A549 (cell line): ENCODE results near the gene MTARC1. TPM values are rescaled to one million over a fixed set of nuclear protein-coding genes. Genes with fewer than 3 reads are reported as not detected.

ENCODE experiments used
- ATAC-seq, 2 experiments: fragments of 200-7000 bp in 1 of 2; fragments of >200 bp in 1 of 2; cut with Nextera tagmentation in 1 of 2; cut with Tn5 transposase in 1 of 2; 3 replicates each; pipeline versions ENCODE4 v1.8.0 to v1.9.1; 2018 to 2020; ENCODE audit warnings: mild to moderate bottlenecking in 1 of 2, moderate library complexity in 1 of 2
- CTCF ChIA-PET: fragments of 300-600 bp; sonication (Branson Sonifier 250); formaldehyde crosslinking; extraction: SDS; loops from one replicate; lab custom pipeline; 2021; ENCODE audit warnings: antibody characterized with exemption, inconsistent platforms; lab: Yijun Ruan, JAX
- POLR2A ChIA-PET: fragments of 350-600 bp; formaldehyde crosslinking; extraction: SDS; loops from one replicate; lab custom pipeline; 2021; ENCODE audit warnings: antibody characterized with exemption, inconsistent platforms; lab: Yijun Ruan, JAX
- DNase-seq, 2 experiments: peaks; one replicate each; pipeline versions ENCODE4 v3.0.0 to v3.0.0-alpha.2; 2011 to 2016; ENCODE audit warnings: low read depth in 1 of 2, low spot score in 1 of 2
- FAIRE-seq: peaks from 2 replicates; lab custom pipeline; 2011; peaks lifted over from hg19 to GRCh38; lab: Jason Lieb, UNC
- H3K27ac ChIP-seq, 2 experiments: fragments of >200 bp; sonication (Bioruptor Twin); formaldehyde crosslinking; 3 replicates each; pipeline ENCODE4 v1.5.1; 2016 to 2017
- H3K4me1 ChIP-seq: fragments of >200 bp; sonication (Bioruptor Twin); formaldehyde crosslinking; 3 replicates; pipeline ENCODE4 v1.6.1; 2016
- H3K4me2 ChIP-seq: fragments of >200 bp; sonication (Bioruptor Twin); formaldehyde crosslinking; 3 replicates; pipeline ENCODE4 v1.6.1; 2016
- H3K4me3 ChIP-seq: fragments of >200 bp; sonication (Bioruptor Twin); formaldehyde crosslinking; 3 replicates; pipeline ENCODE4 v1.5.1; 2016
- H3K9me3 ChIP-seq: fragments of >200 bp; sonication (Bioruptor Twin); formaldehyde crosslinking; 3 replicates; pipeline ENCODE4 v1.6.1; 2016
- ATOH8 ChIP-seq: fragments of 250-450 bp; sonication (Bioruptor Pico); IDR thresholded peaks from 2 replicates; pipeline ENCODE4 v1.5.0; 2020; ENCODE audit warnings: low read depth, mild to moderate bottlenecking, moderate library complexity
- CBX2 ChIP-seq: fragments of 200-600 bp; sonication (generic); IDR thresholded peaks from 2 replicates; pipeline ENCODE4 v1.6.1; 2016; ENCODE audit warnings: low read depth, mild to moderate bottlenecking, borderline replicate concordance
- CHD2 ChIP-seq: fragments of 150-350 bp; IDR thresholded peaks from 2 replicates; pipeline ENCODE4 v1.6.1; 2014; ENCODE audit warnings: low read length; ENCODE audit not compliant: partially characterized antibody
- CHD4 ChIP-seq: fragments of 200-600 bp; sonication (generic); IDR thresholded peaks from 2 replicates; pipeline ENCODE4 v1.6.1; 2016; ENCODE audit warnings: antibody characterized with exemption, mild to moderate bottlenecking, borderline replicate concordance
- E2F6 ChIP-seq: IDR thresholded peaks from 2 replicates; pipeline ENCODE4 v1.6.1; 2012; ENCODE audit warnings: low read depth, borderline replicate concordance
- EHF ChIP-seq: fragments of 250-450 bp; sonication (Bioruptor Pico); IDR thresholded peaks from 2 replicates; pipeline ENCODE4 v1.5.0; 2020; ENCODE audit warnings: mild to moderate bottlenecking
- ESRRA ChIP-seq: fragments of 150-350 bp; IDR thresholded peaks from 2 replicates; pipeline ENCODE4 v1.6.1; 2014; ENCODE audit warnings: mild to moderate bottlenecking, low read length, borderline replicate concordance
- FOSL2 ChIP-seq, 2 experiments: fragments of 450-650 bp in 1 of 2; fragments of >200 bp in 1 of 2; sonication (Bioruptor Twin) in 1 of 2; formaldehyde crosslinking; IDR thresholded peaks; 2 replicates each; pipeline versions ENCODE4 v1.5.0 to v1.6.1; 2016 to 2020; ENCODE audit warnings: mild to moderate bottlenecking in 1 of 2, moderate library complexity in 1 of 2
- FOXS1 ChIP-seq: fragments of 250-450 bp; sonication (Bioruptor Pico); IDR thresholded peaks from 2 replicates; pipeline ENCODE4 v1.5.0; 2020; ENCODE audit warnings: mild to moderate bottlenecking, moderate library complexity
- HDAC2 ChIP-seq: fragments of 200-600 bp; sonication (generic); IDR thresholded peaks from 2 replicates; pipeline ENCODE4 v1.6.1; 2016
- HEYL ChIP-seq: fragments of 250-450 bp; sonication (Bioruptor Pico); IDR thresholded peaks from 2 replicates; pipeline ENCODE4 v1.8.0; 2021; ENCODE audit warnings: mild to moderate bottlenecking, moderate library complexity
- HMGXB4 ChIP-seq: fragments of 250-450 bp; sonication (Bioruptor Pico); IDR thresholded peaks from 2 replicates; pipeline ENCODE4 v1.5.0; 2021; ENCODE audit warnings: mild to moderate bottlenecking, moderate library complexity, borderline replicate concordance
- HOXB5 ChIP-seq: fragments of 250-450 bp; sonication (Bioruptor Pico); IDR thresholded peaks from 2 replicates; pipeline ENCODE4 v1.5.0; 2020; ENCODE audit warnings: mild to moderate bottlenecking, moderate library complexity
- JUNB ChIP-seq: fragments of >200 bp; sonication (Bioruptor Twin); formaldehyde crosslinking; IDR thresholded peaks from 2 replicates; pipeline ENCODE4 v1.6.1; 2016
- KDM5A ChIP-seq: fragments of 200-600 bp; sonication (generic); IDR thresholded peaks from 2 replicates; pipeline ENCODE4 v1.6.1; 2016; ENCODE audit warnings: antibody characterized with exemption, mild to moderate bottlenecking
- MAFK ChIP-seq: fragments of 450-650 bp; IDR thresholded peaks from 2 replicates; pipeline ENCODE4 v1.6.1; 2014; ENCODE audit not compliant: partially characterized antibody
- MAX ChIP-seq: IDR thresholded peaks from 2 replicates; pipeline ENCODE4 v1.6.1; 2012
- MAZ ChIP-seq: fragments of 150-350 bp; IDR thresholded peaks from 2 replicates; pipeline ENCODE4 v1.6.1; 2014; ENCODE audit warnings: antibody characterized with exemption, low read depth, low read length, borderline replicate concordance
- NPAS2 ChIP-seq: fragments of 250-450 bp; sonication (Bioruptor Pico); IDR thresholded peaks from 2 replicates; pipeline ENCODE4 v1.8.0; 2022; ENCODE audit warnings: mild to moderate bottlenecking, moderate library complexity, borderline replicate concordance
- PHF8 ChIP-seq: fragments of 200-600 bp; sonication (generic); IDR thresholded peaks from 2 replicates; pipeline ENCODE4 v1.6.1; 2016; ENCODE audit warnings: low read depth, mild to moderate bottlenecking, antibody characterized with exemption, moderate library complexity, borderline replicate concordance
- RAD21 ChIP-seq, 2 experiments: fragments of >200 bp in 1 of 2; sonication (Bioruptor Twin) in 1 of 2; formaldehyde crosslinking in 1 of 2; IDR thresholded peaks in 1 of 2; conservative IDR thresholded peaks in 1 of 2; 2 replicates in 1 of 2; 3 replicates in 1 of 2; pipeline ENCODE4 v1.6.1; 2012 to 2018; ENCODE audit warnings: inconsistent platforms in 1 of 2
- RFX5 ChIP-seq: fragments of 450-650 bp; IDR thresholded peaks from 2 replicates; pipeline ENCODE4 v1.7.1; 2014; ENCODE audit warnings: antibody characterized with exemption, mild to moderate bottlenecking, moderate library complexity
- SMC3 ChIP-seq: fragments of >200 bp; sonication (Bioruptor Twin); formaldehyde crosslinking; IDR thresholded peaks from 3 replicates; pipeline ENCODE4 v1.6.1; 2018; ENCODE audit warnings: inconsistent platforms
- SREBF2 ChIP-seq: fragments of 450-650 bp; IDR thresholded peaks from 2 replicates; pipeline ENCODE4 v1.6.1; 2014; ENCODE audit warnings: mild to moderate bottlenecking, moderate library complexity
- TFCP2L1 ChIP-seq: fragments of 250-450 bp; sonication (Bioruptor Pico); IDR thresholded peaks from 2 replicates; pipeline ENCODE4 v1.5.0; 2021; ENCODE audit warnings: mild to moderate bottlenecking
- ZC3H11A ChIP-seq: fragments of 450-650 bp; IDR thresholded peaks from 2 replicates; pipeline ENCODE4 v1.6.1; 2014; ENCODE audit warnings: antibody characterized with exemption, mild to moderate bottlenecking
- WGBS: methylation state at CpG from one replicate; pipeline ENCODE4 v1.1.6; 2017; ENCODE audit errors: missing lambda C conversion rate; 5-methylcytosine and 5-hydroxymethylcytosine counted together
- polyA plus RNA-seq, 4 experiments: library from polyadenylated mRNA; depleted of rRNA in 3 of 4; stranded (reverse); fragments of >200 nt; fragmentation: RNase III in 1 of 4; extraction: RNeasy Plus Mini Kit Qiagen cat#74134 plus additional on column Dnase treatment in 1 of 4; gene quantifications; 2 replicates in 3 of 4; 3 replicates in 1 of 4; pipeline ENCODE4 v1.2.3, GENCODE V29; 2011 to 2017
- TF ChIP-seq, protein P1 (sequence below): fragments of 200-600 bp; sonication (generic); IDR thresholded peaks from 2 replicates; pipeline ENCODE4 v1.6.1; 2016; ENCODE audit warnings: antibody characterized with exemption, mild to moderate bottlenecking, moderate library complexity

MTARC1 gene
- polyA plus RNA-seq, 2 of the 4 experiments (the other 2 are of a cell fraction): 9.5 to 10.1 TPM

GRCh38 chr1:220754212-220754917, 32.3 kb upstream of the MTARC1 start:
- H3K9me3 ChIP-seq: no peaks in the 10 kb centered on the region
- no peak overlapping the region for H3K27ac ChIP-seq
- TF ChIP-seq RFX5 (no peak), FOSL2 (IDR thresholded peaks at IDR 0.05) (no peak), FOSL2 (CRISPR knock-in tag; IDR thresholded peaks at IDR 0.05) (no peak), TFCP2L1 (no peak), HMGXB4 (no peak), CHD2 (no peak), RAD21 (conservative IDR thresholded peaks at IDR 0.05 in 1 of 2, IDR thresholded peaks at IDR 0.05 in 1 of 2) (no peak), ZC3H11A (no peak), ATOH8 (no peak), HOXB5 (CRISPR knock-in tag) (no peak), SMC3 (no peak), MAFK (no peak), MAX (no peak), JUNB (no peak), SREBF2 (no peak)
- no peak overlapping the region for H3K4me3 ChIP-seq
- 98% methylated on average over 6 of the region's 6 CpGs for WGBS
- H3K4me2 ChIP-seq: no peak overlapping the region
- no peak for ATAC-seq
- CTCF ChIA-PET: interaction anchor here (0.8 to 5.7 kb wide), 5 partner anchors 21 to 565 kb away, joined by 3 to 38 read pairs (median 3); no protein-coding TSS in a partner anchor
- POLR2A ChIA-PET: no interaction called here
- FAIRE-seq: no peak
- DNase-seq: no peak
- H3K4me1 ChIP-seq: peaks cover 8% of the 10 kb centered on the region; the same call in 2 of the 3 replicates

- FAIRE-seq: no peak
- TF ChIP-seq SREBF2: no peak
- TF ChIP-seq SMC3: no peak
- TF ChIP-seq CHD4: no peak
- TF ChIP-seq, protein P1, sequence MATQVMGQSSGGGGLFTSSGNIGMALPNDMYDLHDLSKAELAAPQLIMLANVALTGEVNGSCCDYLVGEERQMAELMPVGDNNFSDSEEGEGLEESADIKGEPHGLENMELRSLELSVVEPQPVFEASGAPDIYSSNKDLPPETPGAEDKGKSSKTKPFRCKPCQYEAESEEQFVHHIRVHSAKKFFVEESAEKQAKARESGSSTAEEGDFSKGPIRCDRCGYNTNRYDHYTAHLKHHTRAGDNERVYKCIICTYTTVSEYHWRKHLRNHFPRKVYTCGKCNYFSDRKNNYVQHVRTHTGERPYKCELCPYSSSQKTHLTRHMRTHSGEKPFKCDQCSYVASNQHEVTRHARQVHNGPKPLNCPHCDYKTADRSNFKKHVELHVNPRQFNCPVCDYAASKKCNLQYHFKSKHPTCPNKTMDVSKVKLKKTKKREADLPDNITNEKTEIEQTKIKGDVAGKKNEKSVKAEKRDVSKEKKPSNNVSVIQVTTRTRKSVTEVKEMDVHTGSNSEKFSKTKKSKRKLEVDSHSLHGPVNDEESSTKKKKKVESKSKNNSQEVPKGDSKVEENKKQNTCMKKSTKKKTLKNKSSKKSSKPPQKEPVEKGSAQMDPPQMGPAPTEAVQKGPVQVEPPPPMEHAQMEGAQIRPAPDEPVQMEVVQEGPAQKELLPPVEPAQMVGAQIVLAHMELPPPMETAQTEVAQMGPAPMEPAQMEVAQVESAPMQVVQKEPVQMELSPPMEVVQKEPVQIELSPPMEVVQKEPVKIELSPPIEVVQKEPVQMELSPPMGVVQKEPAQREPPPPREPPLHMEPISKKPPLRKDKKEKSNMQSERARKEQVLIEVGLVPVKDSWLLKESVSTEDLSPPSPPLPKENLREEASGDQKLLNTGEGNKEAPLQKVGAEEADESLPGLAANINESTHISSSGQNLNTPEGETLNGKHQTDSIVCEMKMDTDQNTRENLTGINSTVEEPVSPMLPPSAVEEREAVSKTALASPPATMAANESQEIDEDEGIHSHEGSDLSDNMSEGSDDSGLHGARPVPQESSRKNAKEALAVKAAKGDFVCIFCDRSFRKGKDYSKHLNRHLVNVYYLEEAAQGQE: no peak
- TF ChIP-seq FOSL2 (IDR thresholded peaks at IDR 0.05): no peak
- no peak for TF ChIP-seq FOSL2 (CRISPR knock-in tag; IDR thresholded peaks at IDR 0.05)
- TF ChIP-seq MAZ: no peak
- no peak for TF ChIP-seq NPAS2
- no peak for TF ChIP-seq HEYL (CRISPR knock-in tag)
- TF ChIP-seq CBX2: no peak
- no peak for TF ChIP-seq EHF (CRISPR knock-in tag)
- no peak for TF ChIP-seq ESRRA
- TF ChIP-seq PHF8: no peak
- TF ChIP-seq E2F6: no peak
- no peak for TF ChIP-seq KDM5A
- TF ChIP-seq HOXB5 (CRISPR knock-in tag): no peak
- no peak for TF ChIP-seq HDAC2
- no peak for TF ChIP-seq FOXS1 (CRISPR knock-in tag)
- Histone ChIP-seq H3K4me3 (no peak overlapping the region), H3K9me3 (no peaks in the 10 kb centered on the region), H3K4me2 (no peak overlapping the region), H3K27ac (no peak overlapping the region), H3K4me1 (peaks cover 8% of the 10 kb centered on the region; the same call in 2 of the 3 replicates)
- ChIA-PET POLR2A (no interaction called here), CTCF (interaction anchor here (1.1 to 5.7 kb wide), 4 partner anchors 20 to 474 kb away, joined by 3 to 38 read pairs (median 4); no protein-coding TSS in a partner anchor)
- ATAC-seq: no peak
- 97% methylated on average over 4 of the region's 4 CpGs for WGBS
- DNase-seq: no peak
Measured at GRCh38 chr1:220754918-220755295, 31.8 kb upstream of the MTARC1 start.
